Fibroblast of mammary gland (primary cell): ENCODE data around the gene KDSR.

Experiments
- DNase-seq: peaks from one replicate; pipeline ENCODE4 v3.0.0-alpha.2; 2010; ENCODE audit warnings: low read depth
- H3K4me3 ChIP-seq: 2 replicates; pipeline ENCODE4 v1.5.1; 2011; ENCODE audit warnings: low read depth, mild to moderate bottlenecking, low read length, moderate library complexity; ENCODE audit not compliant: control insufficient read depth
- CTCF ChIP-seq: conservative IDR thresholded peaks from 2 replicates; pipeline ENCODE4 v1.5.1; 2011; ENCODE audit warnings: low read depth, low read length, inconsistent platforms; ENCODE audit not compliant: control insufficient read depth, insufficient read depth

Gene KDSR

GRCh38 chr18:63339920-63340484 is 27.0 kb downstream of the KDSR start:
- H3K4me3 ChIP-seq: no peak overlapping the region
- peak; percentile 58 for DNase-seq
- peak; percentile 50 for TF ChIP-seq CTCF

- no peak for TF ChIP-seq CTCF
- DNase-seq: peak; percentile 97
- H3K4me3 ChIP-seq: no peak overlapping the region
These were observed 30.5 kb downstream of the KDSR start for GRCh38 chr18:63336366-63337099.

- no peak for TF ChIP-seq CTCF
- DNase-seq: no peak
- H3K4me3 ChIP-seq: no peak overlapping the region
These were observed 35.9 kb downstream of the KDSR start for GRCh38 chr18:63331105-63331504.

GRCh38 chr18:63329431-63330145 is 37.4 kb downstream of the KDSR start:
- H3K4me3 ChIP-seq: no peak overlapping the region
- DNase-seq: no peak
- no peak for TF ChIP-seq CTCF

GRCh38 chr18:63326011-63326410 is 41.0 kb downstream of the KDSR start:
- H3K4me3 ChIP-seq: no peak overlapping the region
- no peak for DNase-seq
- TF ChIP-seq CTCF: no peak

- H3K4me3 ChIP-seq: no peak overlapping the region
- no peak for TF ChIP-seq CTCF
- DNase-seq: no peak
These were observed 41.8 kb downstream of the KDSR start for GRCh38 chr18:63325086-63325686.
